ENCODE results near the gene PLCH1.

PLCH1 gene

GRCh38 chr3:155517903-155518302 lies 227.0 kb downstream of the PLCH1 start:
- no peak for DNase-seq

GRCh38 chr3:155516439-155516838 lies 228.4 kb downstream of the PLCH1 start:
- no peak for DNase-seq

DNA sequence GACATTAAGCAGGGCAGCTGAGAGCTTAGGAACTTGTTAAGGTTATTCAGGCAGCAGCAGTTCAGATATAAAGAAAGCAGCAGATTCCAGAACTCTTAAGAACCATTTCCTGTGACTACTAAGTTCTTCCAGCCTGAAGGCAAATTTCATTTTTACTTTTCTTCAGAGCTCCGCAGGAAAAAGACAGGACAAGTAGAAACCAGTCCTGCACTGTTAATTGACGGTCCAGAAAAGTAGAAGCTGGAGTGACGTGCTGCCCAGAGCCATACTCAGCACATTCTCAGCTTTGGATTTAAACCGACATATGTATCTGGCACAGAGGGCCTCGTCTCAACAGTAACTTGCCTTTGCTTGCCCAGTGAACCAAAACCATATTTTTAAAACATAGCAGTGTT lies 232.0 kb downstream of the PLCH1 start:
- DNase-seq, result no peak

GRCh38 chr3:155512175-155512866 lies 232.6 kb downstream of the PLCH1 start:
- DNase-seq, result no peak

DNA sequence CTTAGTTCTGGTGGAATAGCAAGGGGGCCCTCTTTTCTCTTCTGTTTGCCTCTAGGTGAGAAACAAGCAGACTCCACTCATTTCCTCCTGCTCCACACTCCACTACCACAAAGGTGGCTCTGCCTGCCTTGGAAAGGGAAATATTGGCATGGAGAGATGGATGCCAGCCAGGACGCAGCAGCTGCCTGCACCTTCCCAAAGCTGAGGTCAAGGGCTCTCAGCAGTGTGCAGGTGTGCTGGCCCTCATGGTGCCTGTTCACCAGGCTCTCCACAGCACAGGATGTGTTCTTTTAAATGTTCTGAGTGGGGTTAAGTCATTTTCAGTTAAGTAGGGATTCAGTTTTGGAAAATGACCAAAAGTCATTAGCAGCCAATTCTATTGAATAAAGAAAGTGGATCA lies 240.2 kb downstream of the PLCH1 start:
- no peak for DNase-seq

DNA sequence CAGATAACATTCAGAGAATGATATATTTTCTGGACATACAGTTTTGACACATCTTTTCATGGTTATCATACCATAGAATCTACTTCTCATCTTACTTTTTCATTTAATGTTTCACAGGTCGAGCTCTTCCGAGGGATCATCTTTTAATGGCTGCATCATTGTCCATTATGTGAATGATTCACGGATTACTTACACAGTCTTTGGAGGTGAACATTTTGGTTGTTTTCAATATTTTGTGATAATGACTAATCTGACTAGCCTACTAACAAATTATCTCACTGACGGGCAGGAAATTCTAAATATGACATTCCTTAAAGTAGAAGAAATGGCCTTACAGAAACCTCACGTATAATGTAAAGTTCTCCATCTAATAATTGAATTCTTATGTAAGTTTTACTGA lies 242.2 kb downstream of the PLCH1 start:
- DNase-seq, result no peak

DNA sequence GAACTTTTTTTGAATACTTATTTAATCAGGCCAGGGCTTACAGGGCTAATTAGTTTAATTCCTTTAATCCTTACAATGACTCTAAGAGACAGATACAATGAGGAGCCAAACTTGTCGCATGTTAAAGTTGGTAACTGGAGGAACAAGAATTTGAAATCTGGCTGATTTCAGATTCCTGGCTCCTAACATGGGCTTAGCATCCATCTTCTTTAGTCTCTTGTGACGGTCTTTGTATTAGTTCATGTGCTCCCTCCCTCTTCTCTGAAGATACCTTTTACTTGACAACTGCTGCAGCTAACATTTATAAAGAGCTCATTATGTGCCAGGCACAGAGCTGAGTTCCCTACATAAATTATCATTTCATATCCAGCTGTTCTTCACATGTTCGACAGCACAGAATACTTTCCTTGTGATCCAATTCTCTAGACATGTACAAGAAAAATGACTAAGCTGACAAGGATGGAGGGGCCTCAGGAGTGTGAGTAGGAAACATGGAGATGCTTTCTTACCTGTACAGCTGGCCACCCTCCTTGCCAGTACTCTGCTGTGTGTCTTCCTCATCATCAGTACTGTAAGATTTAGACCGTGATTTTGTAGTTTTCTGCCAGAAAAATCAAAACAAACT lies 244.6 kb downstream of the PLCH1 start:
- DNase-seq, result no peak

GRCh38 chr3:155497930-155498647 lies 246.8 kb downstream of the PLCH1 start:
- no peak for DNase-seq

- no peak for DNase-seq
Measured at GRCh38 chr3:155496206-155496605, 248.7 kb downstream of the PLCH1 start.

DNA sequence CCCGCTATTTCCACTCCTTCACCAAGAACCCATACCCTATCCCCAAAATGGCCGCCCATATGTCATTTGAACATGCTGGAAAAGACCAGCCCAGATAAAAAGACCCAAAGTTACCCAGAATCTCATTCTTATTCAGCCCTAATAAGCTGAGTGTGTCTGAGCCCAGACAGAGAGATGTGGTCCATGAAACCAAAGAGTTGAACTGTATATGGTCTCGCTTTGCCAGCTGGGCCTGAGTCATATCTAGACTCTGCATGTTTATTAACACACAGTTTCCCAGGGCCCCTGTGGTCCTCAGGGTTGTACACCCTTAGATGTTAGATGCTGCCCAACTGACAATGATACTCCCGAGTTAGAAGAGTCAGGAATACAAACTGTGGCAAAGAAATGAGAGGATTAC lies 249.5 kb downstream of the PLCH1 start:
- DNase-seq, result no peak

DNA sequence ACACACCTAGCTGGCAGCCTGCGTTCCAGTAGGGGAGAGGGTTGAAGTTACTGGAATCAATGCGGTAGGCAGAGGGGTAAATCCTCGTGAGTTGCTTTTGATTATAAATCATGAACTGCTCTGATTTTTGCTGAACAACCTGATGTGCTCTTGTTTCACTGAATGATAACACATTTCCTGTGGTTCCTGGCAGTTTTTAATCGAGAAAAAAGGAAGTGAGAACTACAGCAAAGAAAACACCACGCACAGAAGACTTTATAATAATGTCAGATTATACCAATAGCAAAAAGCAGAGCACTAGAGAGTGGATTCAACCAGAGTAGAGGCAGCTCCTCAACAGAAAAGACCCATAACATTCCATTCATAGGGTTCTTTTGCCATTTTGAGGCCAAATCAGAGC lies 250.5 kb downstream of the PLCH1 start:
- DNase-seq, result no peak

DNA sequence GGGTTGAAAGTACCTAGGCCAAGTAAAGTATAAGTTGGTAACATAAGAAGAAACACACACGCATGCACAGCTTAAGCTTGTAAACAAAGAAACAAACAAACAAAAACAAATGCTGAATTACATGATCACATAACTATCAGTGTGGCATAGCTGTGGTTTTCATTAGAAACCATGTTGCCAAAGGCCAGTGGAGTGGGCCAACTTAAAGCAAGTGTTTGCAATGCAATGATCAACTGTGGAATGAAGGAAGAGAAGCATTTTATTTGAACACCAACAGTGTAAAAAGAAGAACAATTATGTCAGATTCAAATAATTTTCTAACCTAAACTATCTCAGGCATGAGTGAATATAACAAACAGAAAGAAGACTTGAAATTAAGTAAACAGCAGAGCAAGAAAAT lies 252.0 kb downstream of the PLCH1 start:
- no peak for DNase-seq

GRCh38 chr3:155491696-155492095 lies 253.2 kb downstream of the PLCH1 start:
- no peak for DNase-seq

DNA sequence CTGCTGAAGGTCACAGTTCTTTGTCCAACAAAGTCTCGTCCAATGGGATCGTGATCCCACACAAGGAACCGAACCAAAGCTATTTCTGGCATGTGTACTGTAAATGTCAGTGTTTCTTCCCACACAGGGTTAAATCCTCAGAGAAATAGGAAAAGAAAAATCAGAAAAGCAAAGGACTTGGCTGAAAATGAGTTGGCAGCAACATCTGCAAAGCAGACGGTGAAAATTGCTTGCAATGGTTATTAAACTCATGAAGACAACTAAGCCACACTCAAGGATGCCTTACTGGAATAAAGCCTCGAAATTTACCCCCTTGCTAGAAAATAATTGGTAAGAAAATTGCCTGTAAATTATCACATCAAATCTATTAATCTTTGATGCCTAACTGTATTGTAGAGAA lies 256.2 kb downstream of the PLCH1 start:
- no peak for DNase-seq

- no peak for DNase-seq
Measured at GRCh38 chr3:155485897-155486296, 259.0 kb downstream of the PLCH1 start.

- no peak for DNase-seq
Measured at GRCh38 chr3:155481591-155481990, 263.3 kb downstream of the PLCH1 start.

DNA sequence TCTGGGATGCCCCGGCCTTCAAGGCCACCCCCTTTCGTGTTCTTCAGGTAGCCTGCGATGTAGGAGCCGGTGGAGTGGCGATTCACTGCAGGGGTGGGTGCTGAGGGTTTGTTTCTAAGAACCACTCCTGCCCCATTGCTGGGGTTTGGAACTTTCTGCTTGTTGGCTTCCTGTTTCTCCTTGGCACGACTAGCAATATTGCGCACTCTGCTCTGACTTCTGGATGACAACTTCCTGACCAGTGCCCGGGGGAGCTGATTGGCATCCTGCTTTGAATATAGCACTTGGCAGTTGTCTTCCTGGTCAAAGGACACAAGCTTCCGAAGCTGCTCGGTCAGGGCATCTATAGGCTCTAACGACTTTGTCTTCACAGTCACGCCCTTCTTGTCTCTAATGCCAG lies 263.8 kb downstream of the PLCH1 start:
- DNase-seq, result no peak

GRCh38 chr3:155465664-155466063 lies 279.2 kb downstream of the PLCH1 start:
- no peak for DNase-seq

DNA sequence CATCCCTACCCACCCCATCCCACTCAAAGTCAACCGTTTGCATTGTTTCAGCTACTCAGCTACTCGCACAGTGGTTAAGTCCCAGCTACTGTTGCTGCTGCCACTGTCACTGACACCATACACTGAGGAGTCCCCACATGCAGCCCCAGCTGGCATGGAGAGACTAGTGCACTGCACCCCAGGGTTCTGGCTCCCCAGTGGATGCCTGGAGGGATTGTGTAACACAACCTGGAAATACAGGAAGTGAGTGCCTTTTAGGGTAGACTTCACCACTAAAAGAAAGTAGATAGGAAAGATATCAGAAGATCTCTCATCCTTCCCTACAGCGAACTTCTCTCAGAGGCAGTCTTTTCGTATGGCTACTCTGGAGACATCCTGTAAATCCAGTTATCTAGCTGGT lies 282.2 kb downstream of the PLCH1 start:
- DNase-seq, result no peak

GRCh38 chr3:155457591-155457990 lies 287.3 kb downstream of the PLCH1 start:
- DNase-seq, result no peak

GRCh38 chr3:155455765-155456164 lies 289.1 kb downstream of the PLCH1 start:
- no peak for DNase-seq

GRCh38 chr3:155453512-155453911 lies 291.4 kb downstream of the PLCH1 start:
- DNase-seq, result no peak

- no peak for DNase-seq
Measured at GRCh38 chr3:155449613-155450267, 295.1 kb downstream of the PLCH1 start.

DNA sequence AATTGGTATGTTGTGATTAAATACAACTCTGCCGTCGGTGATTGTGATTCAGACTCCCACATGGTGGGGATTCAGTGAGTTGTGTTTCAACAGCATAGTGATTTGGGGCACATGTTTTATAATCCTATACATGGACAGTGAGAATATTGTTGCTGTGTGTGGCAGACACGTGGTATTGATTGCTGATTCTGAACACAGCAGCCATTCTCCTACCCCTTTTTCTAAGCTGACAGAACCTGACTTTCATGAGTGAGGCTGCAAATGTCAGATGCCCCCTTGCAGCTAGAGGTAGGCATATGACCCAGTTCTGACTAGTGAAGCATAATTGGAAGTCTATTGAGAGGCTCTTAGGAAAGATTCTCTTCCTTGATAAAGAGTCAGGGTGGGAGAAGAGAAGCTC lies 296.3 kb downstream of the PLCH1 start:
- DNase-seq, result no peak

Measured in CD4-positive, alpha-beta T cell treated with Interferon alpha-2 for 1 hour (primary cell).